HEK293T (cell line): ENCODE data around the gene RAPSN.

ENCODE experiments used
- ELF4 ChIP-seq: fragments of 450-650 bp; IDR thresholded peaks from 2 replicates; pipeline ENCODE4 v1.6.1; 2017; ENCODE audit warnings: antibody characterized with exemption
- FOXM1 ChIP-seq: fragments of 450-650 bp; IDR thresholded peaks from 2 replicates; pipeline ENCODE4 v1.6.1; 2017; ENCODE audit warnings: mild to moderate bottlenecking, borderline replicate concordance
- L3MBTL2 ChIP-seq: fragments of 450-650 bp; conservative IDR thresholded peaks from 2 replicates; pipeline ENCODE4 v1.6.1; 2016; ENCODE audit warnings: mild to moderate bottlenecking
- LEF1 ChIP-seq: fragments of 450-650 bp; IDR thresholded peaks from 2 replicates; pipeline ENCODE4 v1.6.1; 2017; ENCODE audit warnings: mild to moderate bottlenecking, borderline replicate concordance
- SP1 ChIP-seq: fragments of 450-650 bp; IDR thresholded peaks from 2 replicates; pipeline ENCODE4 v1.6.1; 2017

- TF ChIP-seq L3MBTL2 (no peak), LEF1 (no peak), ELF4 (no peak), SP1 (no peak), FOXM1 (no peak)
Observed at GRCh38 chr11:47449541-47449940, 605 bp upstream of the RAPSN start.
